Epithelial cell of proximal tubule (primary cell): ENCODE data around the gene NAA15. TPM values are rescaled to one million over a fixed set of nuclear protein-coding genes. Genes with fewer than 3 reads are reported as not detected.

ENCODE experiments used
- DNase-seq: peaks from one replicate; pipeline ENCODE4 v3.0.0-alpha.2; 2011; ENCODE audit warnings: low read depth
- H3K4me3 ChIP-seq: 2 replicates; pipeline ENCODE4 v1.5.1; 2011; ENCODE audit warnings: low read depth, mild to moderate bottlenecking, low read length
- total RNA-seq: library from RNA; depleted of rRNA; stranded (reverse); fragments of >200 nt; gene quantifications from 2 replicates; pipeline ENCODE4 v1.2.3, GENCODE V29; 2015
- TF ChIP-seq, protein P1 (sequence below): conservative IDR thresholded peaks from 2 replicates; pipeline ENCODE4 v1.5.1; 2012; ENCODE audit warnings: low read depth, mild to moderate bottlenecking, low read length

NAA15 gene
- total RNA-seq, 1 donor from 2014 or later = 33.7 TPM

GRCh38 chr4:139469216-139469615, 167.9 kb downstream of the NAA15 start:
- no peak overlapping the region for H3K4me3 ChIP-seq
- TF ChIP-seq, protein P1, sequence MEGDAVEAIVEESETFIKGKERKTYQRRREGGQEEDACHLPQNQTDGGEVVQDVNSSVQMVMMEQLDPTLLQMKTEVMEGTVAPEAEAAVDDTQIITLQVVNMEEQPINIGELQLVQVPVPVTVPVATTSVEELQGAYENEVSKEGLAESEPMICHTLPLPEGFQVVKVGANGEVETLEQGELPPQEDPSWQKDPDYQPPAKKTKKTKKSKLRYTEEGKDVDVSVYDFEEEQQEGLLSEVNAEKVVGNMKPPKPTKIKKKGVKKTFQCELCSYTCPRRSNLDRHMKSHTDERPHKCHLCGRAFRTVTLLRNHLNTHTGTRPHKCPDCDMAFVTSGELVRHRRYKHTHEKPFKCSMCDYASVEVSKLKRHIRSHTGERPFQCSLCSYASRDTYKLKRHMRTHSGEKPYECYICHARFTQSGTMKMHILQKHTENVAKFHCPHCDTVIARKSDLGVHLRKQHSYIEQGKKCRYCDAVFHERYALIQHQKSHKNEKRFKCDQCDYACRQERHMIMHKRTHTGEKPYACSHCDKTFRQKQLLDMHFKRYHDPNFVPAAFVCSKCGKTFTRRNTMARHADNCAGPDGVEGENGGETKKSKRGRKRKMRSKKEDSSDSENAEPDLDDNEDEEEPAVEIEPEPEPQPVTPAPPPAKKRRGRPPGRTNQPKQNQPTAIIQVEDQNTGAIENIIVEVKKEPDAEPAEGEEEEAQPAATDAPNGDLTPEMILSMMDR = no peak
- DNase-seq = no peak

Other genes starting within 250 kb of the NAA15 start
- 17.1 and 24.1 TPM in 2 replicates for gene ELF2, start 124.3 kb upstream of the NAA15 start, total RNA-seq
- 0.14 and 1.5 TPM in 2 replicates for gene MGARP, start 21.3 kb upstream of the NAA15 start, total RNA-seq
- gene NDUFC1, start 972 bp downstream of the NAA15 start, total RNA-seq = 57.6 and 60.9 TPM in 2 replicates
- 3.9 and 5.9 TPM in 2 replicates for gene RAB33B, start 152.6 kb downstream of the NAA15 start, total RNA-seq